GM10266 (cell line): Measurements from ENCODE around the gene STAT1.
"Not testable (repeated sequence)": the region's sequence is repeated elsewhere in the genome, so short reads cannot be mapped to it uniquely, and the experiment has no call there.

Experiments used
- DNase-seq: peaks from one replicate; pipeline ENCODE4 v3.0.0; 2012; ENCODE audit errors: extremely low spot score
- TF ChIP-seq, protein P1 (sequence below): IDR thresholded peaks from 2 replicates; pipeline ENCODE4 v1.5.1; 2012; ENCODE audit warnings: mild to moderate bottlenecking, low read depth; ENCODE audit not compliant: control insufficient read depth, insufficient read depth; ENCODE audit errors: missing control alignments

Gene STAT1

DNA sequence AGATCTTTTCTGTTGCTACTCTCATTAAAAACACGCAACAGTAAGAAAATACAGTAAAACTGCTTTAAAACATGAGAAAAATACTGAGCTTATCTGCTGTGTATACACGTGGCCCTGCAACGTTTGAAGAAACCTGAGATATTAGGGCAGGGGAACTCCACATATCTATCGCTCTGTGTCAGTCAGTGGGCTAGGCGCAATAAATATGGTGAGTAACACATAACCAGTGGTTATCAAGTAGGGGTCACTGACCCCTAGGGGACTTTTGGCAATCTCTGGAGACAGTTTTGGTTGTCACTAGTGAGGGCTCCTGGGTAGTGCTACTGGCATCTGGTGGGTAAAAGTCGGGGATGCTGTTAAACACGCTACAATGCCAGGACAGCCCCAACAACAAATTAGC lies 14.9 kb downstream of the STAT1 start:
- DNase-seq: no peak
- TF ChIP-seq, protein P1, sequence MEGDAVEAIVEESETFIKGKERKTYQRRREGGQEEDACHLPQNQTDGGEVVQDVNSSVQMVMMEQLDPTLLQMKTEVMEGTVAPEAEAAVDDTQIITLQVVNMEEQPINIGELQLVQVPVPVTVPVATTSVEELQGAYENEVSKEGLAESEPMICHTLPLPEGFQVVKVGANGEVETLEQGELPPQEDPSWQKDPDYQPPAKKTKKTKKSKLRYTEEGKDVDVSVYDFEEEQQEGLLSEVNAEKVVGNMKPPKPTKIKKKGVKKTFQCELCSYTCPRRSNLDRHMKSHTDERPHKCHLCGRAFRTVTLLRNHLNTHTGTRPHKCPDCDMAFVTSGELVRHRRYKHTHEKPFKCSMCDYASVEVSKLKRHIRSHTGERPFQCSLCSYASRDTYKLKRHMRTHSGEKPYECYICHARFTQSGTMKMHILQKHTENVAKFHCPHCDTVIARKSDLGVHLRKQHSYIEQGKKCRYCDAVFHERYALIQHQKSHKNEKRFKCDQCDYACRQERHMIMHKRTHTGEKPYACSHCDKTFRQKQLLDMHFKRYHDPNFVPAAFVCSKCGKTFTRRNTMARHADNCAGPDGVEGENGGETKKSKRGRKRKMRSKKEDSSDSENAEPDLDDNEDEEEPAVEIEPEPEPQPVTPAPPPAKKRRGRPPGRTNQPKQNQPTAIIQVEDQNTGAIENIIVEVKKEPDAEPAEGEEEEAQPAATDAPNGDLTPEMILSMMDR: no peak

DNA sequence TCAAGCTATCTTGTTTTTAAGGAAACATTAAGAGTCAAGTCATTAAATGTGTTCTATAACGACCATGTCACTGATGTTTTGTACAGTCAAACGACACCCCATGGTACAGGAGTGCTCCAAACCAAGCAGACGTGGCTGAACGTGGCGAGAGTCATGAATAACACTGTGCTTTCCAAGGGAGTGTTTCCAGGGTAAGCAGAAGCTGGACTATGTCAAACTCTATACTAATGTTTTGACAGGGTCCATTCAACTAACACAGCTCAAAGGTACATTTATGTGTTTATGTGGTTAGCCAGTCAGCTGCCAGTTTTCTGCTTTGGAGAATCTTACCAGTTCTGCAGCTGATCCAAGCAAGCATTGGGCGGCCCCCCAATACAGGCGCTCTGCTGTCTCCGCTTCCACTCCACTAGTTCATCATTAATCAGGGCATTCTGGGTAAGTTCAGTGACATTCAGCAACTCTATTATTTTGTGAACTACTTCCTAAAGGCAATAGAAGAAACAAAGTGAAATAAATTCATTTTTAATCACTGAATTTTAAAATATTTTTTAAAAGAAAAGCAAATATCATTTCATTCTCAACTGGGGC lies 16.4 kb downstream of the STAT1 start:
- no peak for DNase-seq
- TF ChIP-seq, protein P1: no peak

DNA sequence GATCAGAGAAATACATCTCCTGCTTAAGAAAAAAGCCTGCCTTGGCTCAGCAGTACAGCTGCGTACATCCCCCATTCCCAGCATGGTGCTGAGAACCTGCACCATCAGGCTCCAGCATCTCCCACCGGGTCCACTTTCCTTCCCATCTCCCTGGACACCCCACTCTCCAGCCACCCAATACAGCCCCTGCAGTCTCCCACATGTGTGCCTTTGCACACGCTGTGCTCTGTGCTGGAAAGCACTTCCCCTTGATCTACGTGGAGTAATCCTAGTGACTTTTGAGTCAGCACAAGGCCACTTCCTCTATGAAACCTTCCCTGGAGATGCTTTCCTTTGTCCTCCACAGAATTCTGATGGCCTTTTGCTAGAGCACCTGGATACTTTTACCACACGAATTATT lies 17.0 kb downstream of the STAT1 start:
- no peak for DNase-seq
- TF ChIP-seq, protein P1: no peak

DNA sequence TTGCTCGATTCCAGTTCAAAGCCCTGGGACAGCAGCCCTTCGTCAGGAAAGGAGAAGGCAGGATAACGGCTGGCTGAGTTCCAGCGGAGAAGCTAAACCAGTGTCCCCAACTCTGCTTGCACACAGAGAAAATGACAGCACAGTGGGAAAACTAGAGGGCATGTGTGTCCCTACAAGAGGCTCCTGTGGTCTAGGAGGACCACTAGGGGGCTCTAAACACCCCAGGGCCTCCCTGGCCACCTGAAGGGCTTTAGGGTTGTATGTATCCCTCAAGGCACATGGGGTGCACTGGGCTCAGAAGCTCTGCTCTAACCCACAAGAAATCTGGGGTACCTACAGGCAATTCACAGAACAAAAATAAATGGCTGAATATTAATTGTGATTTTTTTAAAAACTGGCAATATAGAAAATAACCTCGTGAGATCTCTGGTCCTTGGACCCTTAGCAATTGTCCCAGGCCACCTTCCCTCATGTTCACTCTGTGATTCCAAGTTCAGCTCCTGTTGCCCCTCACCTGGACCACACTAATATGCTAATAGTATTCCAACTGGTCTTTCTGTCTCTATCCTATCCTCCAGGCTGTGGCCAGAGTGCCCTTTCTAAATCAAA lies 17.5 kb downstream of the STAT1 start:
- peak; percentile 26 for DNase-seq
- TF ChIP-seq, protein P1: peak; percentile 49

DNA sequence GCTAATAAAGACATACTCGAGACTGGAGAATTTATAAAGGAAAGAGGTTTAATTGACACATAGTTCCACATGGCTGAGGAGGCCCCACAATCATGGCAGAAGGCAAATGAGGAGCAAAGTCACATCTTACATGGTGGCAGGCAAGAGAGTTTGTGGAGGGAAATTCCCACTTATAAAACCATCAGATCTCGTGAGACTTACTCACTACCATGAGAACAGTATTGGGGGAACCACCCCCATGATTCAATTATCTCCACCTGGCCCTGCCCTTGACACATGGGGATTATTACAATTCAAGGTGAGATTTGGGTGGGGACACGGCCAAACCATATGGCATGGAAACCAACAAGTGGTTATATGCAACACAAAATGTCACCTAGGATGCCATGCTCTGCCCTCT lies 18.7 kb downstream of the STAT1 start:
- DNase-seq: not testable (repeated sequence)

DNA sequence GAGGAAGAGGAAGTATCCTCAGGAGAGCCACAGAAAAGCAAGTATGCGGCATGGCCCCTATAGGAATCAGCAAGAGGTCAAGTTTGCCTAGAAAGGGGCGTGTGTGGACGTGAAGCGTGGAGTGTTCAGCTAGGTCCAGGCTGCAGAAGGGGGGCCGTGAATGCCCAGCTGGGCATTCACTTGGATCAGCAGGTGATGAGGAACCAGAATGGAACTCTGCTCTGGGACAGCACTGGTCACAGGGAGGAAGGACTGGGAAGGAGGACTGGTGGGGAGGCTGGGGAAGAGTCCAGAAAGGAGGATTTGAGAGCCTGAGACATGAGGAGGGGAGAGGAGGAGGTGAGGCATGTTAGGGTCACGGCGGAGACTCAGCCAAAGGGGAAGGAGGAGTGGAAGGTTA lies 19.8 kb downstream of the STAT1 start:
- TF ChIP-seq, protein P1: no peak
- no peak for DNase-seq

DNA sequence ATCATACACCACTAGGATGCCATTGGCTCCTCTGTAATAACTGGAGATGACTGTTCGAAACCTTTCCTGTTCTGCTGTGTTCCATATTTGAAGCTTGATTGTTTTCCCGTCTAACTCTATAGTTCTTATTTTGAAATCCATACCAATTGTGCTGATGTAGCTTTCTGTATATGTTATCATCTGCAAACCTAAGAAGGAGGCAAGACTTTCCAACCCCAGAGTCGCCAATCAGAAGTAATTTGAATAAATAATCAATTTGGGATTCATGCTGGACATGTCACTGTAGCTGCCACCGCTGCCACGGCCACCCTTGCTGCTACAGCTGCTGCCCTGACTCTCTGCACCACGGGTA lies 20.7 kb downstream of the STAT1 start:
- TF ChIP-seq, protein P1: no peak
- no peak for DNase-seq

DNA sequence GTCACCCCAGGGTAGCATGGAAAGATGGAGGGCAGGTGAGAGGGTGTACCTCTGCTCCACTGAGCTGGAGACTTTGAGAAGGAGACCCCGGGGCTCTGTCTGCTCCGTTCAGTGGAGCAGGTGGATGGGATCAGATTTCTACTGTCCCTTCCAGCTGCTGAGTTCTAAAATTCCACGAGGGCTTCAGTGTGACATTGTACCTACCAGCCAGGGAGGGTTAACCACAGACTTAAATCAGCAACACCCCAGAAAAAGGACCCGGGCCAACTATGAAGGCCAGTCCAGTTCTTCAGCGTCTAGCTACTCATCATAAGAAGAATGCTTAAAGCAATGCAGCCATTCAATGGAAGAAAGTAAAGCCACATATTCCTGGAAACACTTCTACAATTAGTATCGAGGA lies 23.8 kb downstream of the STAT1 start:
- DNase-seq: no peak
- TF ChIP-seq, protein P1: no peak
